GM18519 (cell line): ENCODE data around the gene TXNL4B.

Experiments used
- ATAC-seq: cut with Tn5 transposase; IDR thresholded peaks from one replicate; pipeline ENCODE4 v1.9.1; 2021; ENCODE audit warnings: mild to moderate bottlenecking, moderate library complexity; ENCODE audit not compliant: unreplicated experiment, low FRiP score

TXNL4B gene

DNA sequence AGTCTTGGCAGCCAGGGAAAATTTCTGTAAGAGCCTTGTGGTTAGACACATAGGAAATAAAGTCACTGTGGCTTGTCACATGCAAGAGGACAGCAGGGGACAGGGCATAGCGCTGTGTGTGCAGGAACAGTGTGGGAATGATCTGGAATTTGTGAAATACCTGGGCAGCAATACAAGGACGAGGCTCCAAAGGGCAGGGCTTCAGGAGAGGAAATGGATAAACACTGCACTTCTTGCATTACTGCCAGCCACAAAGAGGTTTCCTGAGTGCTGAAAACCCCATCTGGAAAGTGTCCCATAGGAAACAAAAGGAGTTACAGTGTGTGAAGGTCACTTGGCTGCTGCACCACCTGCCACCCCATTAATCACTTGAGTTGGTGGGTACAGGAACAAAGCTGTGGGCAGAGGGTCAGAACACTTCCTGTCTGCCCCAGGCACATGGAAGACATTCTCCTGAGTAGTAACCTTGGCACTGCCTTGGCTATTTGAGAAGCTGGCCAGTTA lies 51.2 kb downstream of the TXNL4B start:
- no peak for ATAC-seq

DNA sequence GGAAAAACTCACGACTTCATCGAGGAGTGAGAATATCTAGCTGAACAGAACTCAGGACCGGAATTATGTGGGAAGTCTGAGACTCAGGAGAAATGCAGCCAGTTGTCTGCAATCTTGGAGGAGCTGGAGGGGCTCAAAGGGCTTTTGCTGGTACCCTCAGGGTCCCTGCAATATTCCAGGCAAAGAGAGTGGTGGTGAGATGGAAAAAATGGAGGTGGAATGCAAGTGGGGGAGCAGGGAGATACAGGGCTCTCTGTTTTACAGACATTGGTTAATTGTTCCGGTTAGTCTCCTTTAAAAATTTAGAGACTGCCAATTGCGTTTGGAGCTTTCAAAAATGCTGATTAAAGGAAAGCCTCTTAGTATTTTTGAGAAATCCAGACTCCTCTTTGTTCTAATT lies 57.3 kb downstream of the TXNL4B start:
- no peak for ATAC-seq
